ENCODE measurements around the gene STARD5. TPM values are rescaled to one million over a fixed set of nuclear protein-coding genes. Genes with fewer than 3 reads are reported as not detected.

STARD5 gene
- total RNA-seq, 1 donor from 2014 or later: 4.6 TPM

DNA sequence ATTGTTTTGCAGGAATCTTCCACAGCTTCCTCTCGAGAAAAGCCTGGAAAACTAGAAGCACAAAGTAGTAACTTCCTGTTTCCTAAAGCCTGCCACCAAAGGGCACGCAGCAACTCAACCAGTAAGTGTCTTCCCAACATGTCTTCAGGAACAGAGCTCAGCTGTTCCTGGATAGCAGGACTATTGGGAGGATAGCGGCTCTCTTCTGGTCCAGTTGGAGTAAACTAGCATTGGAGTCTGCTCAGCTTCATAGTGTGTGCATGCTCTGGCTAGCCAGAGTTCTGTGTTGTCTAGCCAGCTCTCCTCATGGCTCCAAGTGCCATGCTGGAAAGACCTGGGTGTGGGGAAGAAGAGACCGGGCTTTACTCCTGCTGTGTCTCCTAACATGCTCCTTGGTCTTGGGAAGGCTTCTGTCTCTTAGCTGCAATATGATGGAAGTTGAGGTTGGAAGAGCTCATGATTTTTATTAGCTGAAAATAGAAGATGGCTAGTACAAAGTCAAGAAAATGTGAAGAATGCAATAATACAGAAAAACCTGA is 64.1 kb downstream of the STARD5 start:
- H3K27me3 Mint-ChIP-seq (ENCODE audit: insufficient read depth): peaks cover 17% of the 10 kb centered on the region
- H3K4me3 Mint-ChIP-seq: no peak overlapping the region
- intact Hi-C loops (cut with micrococcal nuclease): no loop called here
- DNase-seq (ENCODE audit: low spot score): no peak
- H3K36me3 Mint-ChIP-seq (ENCODE audit: low read depth): no peaks in the 10 kb centered on the region
- no peaks in the 10 kb centered on the region for H3K9me3 Mint-ChIP-seq
- H3K4me1 Mint-ChIP-seq (ENCODE audit: low read depth): no peaks in the 10 kb centered on the region
- no peak overlapping the region for H3K27ac Mint-ChIP-seq

Other genes starting within 250 kb of the STARD5 start
- gene CFAP161, start 189.9 kb downstream of the STARD5 start, total RNA-seq: not detected in 2 replicates
- gene IL16, start 127.3 kb downstream of the STARD5 start, total RNA-seq: 107 and 111 TPM in 2 replicates
- gene TMC3, start 50.1 kb upstream of the STARD5 start, total RNA-seq: not detected in 2 replicates

Data from activated T-helper 1 cell treated with anti-CD3 and anti-CD28 coated beads, Interleukin-12 subunit alpha, Interleukin-12 subunit beta, Interleukin-2, Interleukin-4 antibody, amounts not matched to agents 30 ng/mL and 10 ng/mL and 1 ng/mL, durations not matched to agents 14 hours and 24 hours and 36 hours (primary cell).